ENCODE measurements around the gene SNRPB. TPM values are rescaled to one million over a fixed set of nuclear protein-coding genes. Genes with fewer than 3 reads are reported as not detected.
A peak's percentile ranks its signal among the peaks of the same experiment; 100 is the strongest.

SNRPB gene
- total RNA-seq, 1 experiment from 2014 or later, result 532 TPM

GRCh38 chr20:2429051-2429450 is 41.5 kb downstream of the SNRPB start:
- no peak for DNase-seq
- H3K36me3 ChIP-seq (ENCODE audit: control insufficient read depth, insufficient read depth, low read length), result no peaks in the 10 kb centered on the region
- Mint-ChIP-seq H3K9me3 (ENCODE audit: unreplicated experiment) (peaks cover 10% of the 10 kb centered on the region), H3K27me3 (ENCODE audit: insufficient read depth, unreplicated experiment) (peaks cover 15% of the 10 kb centered on the region), H3K4me1 (ENCODE audit: low read depth, unreplicated experiment) (no peaks in the 10 kb centered on the region), H3K4me3 (ENCODE audit: unreplicated experiment) (no peak overlapping the region), H3K36me3 (ENCODE audit: insufficient read depth, unreplicated experiment) (no peaks in the 10 kb centered on the region), H3K27ac (ENCODE audit: unreplicated experiment) (no peak overlapping the region)
- BruUV-seq (replicated peaks), result no TSS peak
- intact Hi-C loops (cut with micrococcal nuclease; ENCODE audit: unreplicated experiment), result no loop called here
- no peaks in the 10 kb centered on the region for H3K4me1 ChIP-seq
- no peaks in the 10 kb centered on the region for H3K9me3 ChIP-seq
- no peak for TF ChIP-seq CTCF (IDR thresholded peaks at IDR 0.05; ENCODE audit: insufficient read depth in 1 of 2, low read depth in 1 of 2, low read length in 1 of 2, severe bottlenecking in 1 of 2, unreplicated experiment in 1 of 2)
- no peaks in the 10 kb centered on the region; the same call in 1 of the 2 replicates for H3K27me3 ChIP-seq (replicated peaks; ENCODE audit: control insufficient read depth, insufficient read depth, low read length)
- ChIA-PET CTCF (no interaction called here), POLR2A (no interaction called here)
- no peak overlapping the region for H3K4me3 ChIP-seq (ENCODE audit: low read depth, low read length)

GRCh38 chr20:2421247-2421646 is 49.3 kb downstream of the SNRPB start:
- CTCF ChIA-PET, result no interaction called here
- H3K27ac Mint-ChIP-seq (ENCODE audit: unreplicated experiment), result no peak overlapping the region
- peak in 1 of 2 experiments; percentile 14 for TF ChIP-seq CTCF (IDR thresholded peaks at IDR 0.05; ENCODE audit: insufficient read depth in 1 of 2, low read depth in 1 of 2, low read length in 1 of 2, severe bottlenecking in 1 of 2, unreplicated experiment in 1 of 2)
- no peak for DNase-seq
- no TSS peak for BruUV-seq (replicated peaks)
- H3K27me3 Mint-ChIP-seq (ENCODE audit: insufficient read depth, unreplicated experiment), result peaks cover 21% of the 10 kb centered on the region
- H3K9me3 Mint-ChIP-seq (ENCODE audit: unreplicated experiment), result peaks cover 9% of the 10 kb centered on the region
- H3K4me1 Mint-ChIP-seq (ENCODE audit: low read depth, unreplicated experiment), result no peaks in the 10 kb centered on the region
- no peaks in the 10 kb centered on the region for H3K36me3 Mint-ChIP-seq (ENCODE audit: insufficient read depth, unreplicated experiment)
- H3K4me3 Mint-ChIP-seq (ENCODE audit: unreplicated experiment), result no peak overlapping the region
- H3K4me3 ChIP-seq (ENCODE audit: low read depth, low read length), result no peak overlapping the region
- H3K9me3 ChIP-seq, result no peaks in the 10 kb centered on the region
- no peaks in the 10 kb centered on the region for H3K36me3 ChIP-seq (ENCODE audit: control insufficient read depth, insufficient read depth, low read length)
- POLR2A ChIA-PET, result no interaction called here
- intact Hi-C loops (cut with micrococcal nuclease; ENCODE audit: unreplicated experiment), result loop anchor here (1.0 kb wide), 1 partner anchor 31 kb away; no protein-coding TSS in a partner anchor
- H3K4me1 ChIP-seq, result no peaks in the 10 kb centered on the region
- H3K27me3 ChIP-seq (replicated peaks; ENCODE audit: control insufficient read depth, insufficient read depth, low read length), result no peaks in the 10 kb centered on the region

DNA sequence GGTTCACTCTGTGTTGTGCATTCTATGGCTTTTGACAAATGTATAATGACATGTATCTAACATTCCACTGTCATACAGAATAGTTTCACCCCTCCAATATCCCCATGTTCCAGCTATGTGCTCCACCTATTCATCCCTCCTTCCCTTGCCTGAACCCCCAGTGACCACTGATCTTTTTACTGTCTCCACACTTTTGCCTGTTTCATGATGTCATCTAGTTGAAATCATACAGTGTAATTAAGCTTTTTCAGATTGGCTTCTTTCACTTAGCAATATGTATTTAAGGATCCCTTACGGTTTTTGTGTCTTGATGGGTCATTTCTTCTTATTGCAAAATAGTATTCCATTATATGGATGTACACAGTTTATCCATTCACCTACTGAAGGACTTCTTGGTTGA is 50.1 kb downstream of the SNRPB start:
- Histone ChIP-seq H3K4me1 (no peaks in the 10 kb centered on the region), H3K36me3 (ENCODE audit: control insufficient read depth, insufficient read depth, low read length) (no peaks in the 10 kb centered on the region), H3K4me3 (ENCODE audit: low read depth, low read length) (no peak overlapping the region), H3K9me3 (no peaks in the 10 kb centered on the region), H3K27me3 (replicated peaks; ENCODE audit: control insufficient read depth, insufficient read depth, low read length) (no peaks in the 10 kb centered on the region)
- no peaks in the 10 kb centered on the region for H3K4me1 Mint-ChIP-seq (ENCODE audit: low read depth, unreplicated experiment)
- ChIA-PET POLR2A (no interaction called here), CTCF (no interaction called here)
- peaks cover 21% of the 10 kb centered on the region for H3K27me3 Mint-ChIP-seq (ENCODE audit: insufficient read depth, unreplicated experiment)
- DNase-seq, result no peak
- H3K27ac Mint-ChIP-seq (ENCODE audit: unreplicated experiment), result no peak overlapping the region
- no peak overlapping the region for H3K4me3 Mint-ChIP-seq (ENCODE audit: unreplicated experiment)
- no TSS peak for BruUV-seq (replicated peaks)
- intact Hi-C loops (cut with micrococcal nuclease; ENCODE audit: unreplicated experiment), result no loop called here
- no peak for TF ChIP-seq CTCF (IDR thresholded peaks at IDR 0.05; ENCODE audit: insufficient read depth in 1 of 2, low read depth in 1 of 2, low read length in 1 of 2, severe bottlenecking in 1 of 2, unreplicated experiment in 1 of 2)
- no peaks in the 10 kb centered on the region for H3K36me3 Mint-ChIP-seq (ENCODE audit: insufficient read depth, unreplicated experiment)
- peaks cover 2% of the 10 kb centered on the region for H3K9me3 Mint-ChIP-seq (ENCODE audit: unreplicated experiment)

Measured in Caco-2 (cell line).